ENCODE results near the gene MAP7. TPM values are rescaled to one million over a fixed set of nuclear protein-coding genes. Genes with fewer than 3 reads are reported as not detected.
"Not testable (repeated sequence)": the region's sequence is repeated elsewhere in the genome, so short reads cannot be mapped to it uniquely, and the experiment has no call there.

MAP7 gene
- total and polyA plus RNA-seq, 2 donors, result 3.3 to 10.4 TPM

- not testable (repeated sequence) for H3K27ac ChIP-seq (ENCODE audit: low read depth); DNase-seq (ENCODE audit: extremely low spot score); H3K36me3 ChIP-seq (ENCODE audit: insufficient read depth); H3K4me1 ChIP-seq (ENCODE audit: insufficient read depth); H3K4me3 ChIP-seq (ENCODE audit: low read depth, low read length)
- 97% methylated on average over 4 of the region's 4 CpGs for WGBS
Observed at GRCh38 chr6:136401236-136401635, 149.0 kb downstream of the MAP7 start.

GRCh38 chr6:136398453-136398852, 151.8 kb downstream of the MAP7 start:
- H3K4me1 ChIP-seq (ENCODE audit: insufficient read depth), result no peaks in the 10 kb centered on the region
- no peak for DNase-seq (ENCODE audit: extremely low spot score)
- H3K36me3 ChIP-seq (ENCODE audit: insufficient read depth), result no peaks in the 10 kb centered on the region
- WGBS, result 79% methylated on average over 3 of the region's 3 CpGs
- no peak overlapping the region for H3K4me3 ChIP-seq (ENCODE audit: low read depth, low read length)
- H3K27ac ChIP-seq (ENCODE audit: low read depth), result no peak overlapping the region

GRCh38 chr6:136396908-136397307, 153.3 kb downstream of the MAP7 start:
- no peak overlapping the region for H3K4me3 ChIP-seq (ENCODE audit: low read depth, low read length)
- DNase-seq (ENCODE audit: extremely low spot score), result no peak
- 93% methylated on average over 1 of the region's 1 CpG for WGBS
- H3K36me3 ChIP-seq (ENCODE audit: insufficient read depth), result no peaks in the 10 kb centered on the region
- H3K27ac ChIP-seq (ENCODE audit: low read depth), result no peak overlapping the region
- H3K4me1 ChIP-seq (ENCODE audit: insufficient read depth), result no peaks in the 10 kb centered on the region

- H3K4me3 ChIP-seq (ENCODE audit: low read depth, low read length); H3K4me1 ChIP-seq (ENCODE audit: insufficient read depth); H3K36me3 ChIP-seq (ENCODE audit: insufficient read depth); H3K27ac ChIP-seq (ENCODE audit: low read depth); DNase-seq (ENCODE audit: extremely low spot score): not testable (repeated sequence)
- 84% methylated on average over 1 of the region's 2 CpGs for WGBS
Observed at GRCh38 chr6:136390959-136391358, 159.3 kb downstream of the MAP7 start.

- Histone ChIP-seq H3K4me3 (ENCODE audit: low read depth, low read length) (no peak overlapping the region), H3K36me3 (ENCODE audit: insufficient read depth) (no peaks in the 10 kb centered on the region), H3K27ac (ENCODE audit: low read depth) (no peak overlapping the region), H3K4me1 (ENCODE audit: insufficient read depth) (no peaks in the 10 kb centered on the region)
- 96% methylated on average over 4 of the region's 4 CpGs for WGBS
- DNase-seq (ENCODE audit: extremely low spot score), result no peak
Observed at GRCh38 chr6:136387316-136387715, 162.9 kb downstream of the MAP7 start.

GRCh38 chr6:136383268-136383937, 166.8 kb downstream of the MAP7 start:
- Histone ChIP-seq H3K36me3 (ENCODE audit: insufficient read depth) (no peaks in the 10 kb centered on the region), H3K4me1 (ENCODE audit: insufficient read depth) (peaks cover 2% of the 10 kb centered on the region), H3K27ac (ENCODE audit: low read depth) (no peak overlapping the region), H3K4me3 (ENCODE audit: low read depth, low read length) (no peak overlapping the region)
- WGBS, result 64% methylated on average over 9 of the region's 9 CpGs
- no peak for DNase-seq (ENCODE audit: extremely low spot score)

GRCh38 chr6:136382676-136383252, 167.5 kb downstream of the MAP7 start:
- H3K27ac ChIP-seq (ENCODE audit: low read depth), result no peak overlapping the region

GRCh38 chr6:136378888-136379287, 171.3 kb downstream of the MAP7 start:
- Histone ChIP-seq H3K36me3 (ENCODE audit: insufficient read depth) (no peaks in the 10 kb centered on the region), H3K27ac (ENCODE audit: low read depth) (no peak overlapping the region), H3K4me1 (ENCODE audit: insufficient read depth) (peaks cover 2% of the 10 kb centered on the region), H3K4me3 (ENCODE audit: low read depth, low read length) (no peak overlapping the region)
- DNase-seq (ENCODE audit: extremely low spot score), result no peak

More at GRCh38 chr6:136382676-136383252, 167.5 kb downstream of the MAP7 start:
- no peak for DNase-seq (ENCODE audit: extremely low spot score)
- no peaks in the 10 kb centered on the region for H3K36me3 ChIP-seq (ENCODE audit: insufficient read depth)
- no peak overlapping the region for H3K4me3 ChIP-seq (ENCODE audit: low read depth, low read length)
- H3K4me1 ChIP-seq (ENCODE audit: insufficient read depth), result peaks cover 2% of the 10 kb centered on the region

- not testable (repeated sequence) for H3K4me3 ChIP-seq (ENCODE audit: low read depth, low read length); H3K4me1 ChIP-seq (ENCODE audit: insufficient read depth); DNase-seq (ENCODE audit: extremely low spot score); H3K36me3 ChIP-seq (ENCODE audit: insufficient read depth); H3K27ac ChIP-seq (ENCODE audit: low read depth)
- 91% methylated on average over 4 of the region's 4 CpGs for WGBS
Observed at GRCh38 chr6:136375836-136376235, 174.4 kb downstream of the MAP7 start.

- no peak for DNase-seq (ENCODE audit: extremely low spot score)
- H3K4me3 ChIP-seq (ENCODE audit: low read depth, low read length), result no peak overlapping the region
- H3K27ac ChIP-seq (ENCODE audit: low read depth), result no peak overlapping the region
- no peaks in the 10 kb centered on the region for H3K4me1 ChIP-seq (ENCODE audit: insufficient read depth)
- no peaks in the 10 kb centered on the region for H3K36me3 ChIP-seq (ENCODE audit: insufficient read depth)
- 51% methylated on average over 2 of the region's 2 CpGs for WGBS
Observed at GRCh38 chr6:136371959-136372358, 178.3 kb downstream of the MAP7 start.

- no peaks in the 10 kb centered on the region for H3K4me1 ChIP-seq (ENCODE audit: insufficient read depth)
- H3K27ac ChIP-seq (ENCODE audit: low read depth), result no peak overlapping the region
- no peaks in the 10 kb centered on the region for H3K36me3 ChIP-seq (ENCODE audit: insufficient read depth)
- WGBS, result 63% methylated on average over 4 of the region's 4 CpGs
- no peak overlapping the region for H3K4me3 ChIP-seq (ENCODE audit: low read depth, low read length)
- no peak for DNase-seq (ENCODE audit: extremely low spot score)
Observed at GRCh38 chr6:136370988-136371728, 179.1 kb downstream of the MAP7 start.

- no peak for DNase-seq (ENCODE audit: extremely low spot score)
- H3K4me1 ChIP-seq (ENCODE audit: insufficient read depth), result no peaks in the 10 kb centered on the region
- no peaks in the 10 kb centered on the region for H3K36me3 ChIP-seq (ENCODE audit: insufficient read depth)
- H3K4me3 ChIP-seq (ENCODE audit: low read depth, low read length), result no peak overlapping the region
- 51% methylated on average over 11 of the region's 11 CpGs for WGBS
- no peak overlapping the region for H3K27ac ChIP-seq (ENCODE audit: low read depth)
Observed at GRCh38 chr6:136365776-136366354, 184.4 kb downstream of the MAP7 start.

GRCh38 chr6:136362421-136363356, 187.5 kb downstream of the MAP7 start:
- no peak overlapping the region for H3K27ac ChIP-seq (ENCODE audit: low read depth)
- DNase-seq (ENCODE audit: extremely low spot score), result no peak
- no peak overlapping the region for H3K4me3 ChIP-seq (ENCODE audit: low read depth, low read length)
- H3K36me3 ChIP-seq (ENCODE audit: insufficient read depth), result no peaks in the 10 kb centered on the region
- 89% methylated on average over 11 of the region's 11 CpGs for WGBS
- no peaks in the 10 kb centered on the region for H3K4me1 ChIP-seq (ENCODE audit: insufficient read depth)
